GM21528 (cell line): ENCODE results near the gene CELF4.

Experiments
- ATAC-seq: cut with Tn5 transposase; IDR thresholded peaks from one replicate; pipeline ENCODE4 v1.9.1; 2021; ENCODE audit warnings: mild to moderate bottlenecking, moderate library complexity; ENCODE audit not compliant: unreplicated experiment, low FRiP score

The CELF4 gene

GRCh38 chr18:37249895-37250618, 315.5 kb downstream of the CELF4 start:
- no peak for ATAC-seq

GRCh38 chr18:37249171-37249886, 316.3 kb downstream of the CELF4 start:
- no peak for ATAC-seq

GRCh38 chr18:37248281-37248680, 317.3 kb downstream of the CELF4 start:
- ATAC-seq = no peak

- no peak for ATAC-seq
Measured at GRCh38 chr18:37247497-37248161, 318.0 kb downstream of the CELF4 start.

GRCh38 chr18:37246779-37247340, 318.7 kb downstream of the CELF4 start:
- ATAC-seq = no peak

- ATAC-seq = no peak
Measured at GRCh38 chr18:37244618-37245017, 321.0 kb downstream of the CELF4 start.

GRCh38 chr18:37243741-37244140, 321.9 kb downstream of the CELF4 start:
- no peak for ATAC-seq

- ATAC-seq = no peak
Measured at GRCh38 chr18:37242826-37243560, 322.6 kb downstream of the CELF4 start.

GRCh38 chr18:37242091-37242490, 323.5 kb downstream of the CELF4 start:
- no peak for ATAC-seq

- ATAC-seq = no peak
Measured at GRCh38 chr18:37238282-37239108, 327.1 kb downstream of the CELF4 start.

GRCh38 chr18:37235583-37235982, 330.0 kb downstream of the CELF4 start:
- ATAC-seq = no peak

- ATAC-seq = no peak
Measured at GRCh38 chr18:37231251-37231650, 334.3 kb downstream of the CELF4 start.

- ATAC-seq = no peak
Measured at GRCh38 chr18:37230768-37231167, 334.8 kb downstream of the CELF4 start.

- no peak for ATAC-seq
Measured at GRCh38 chr18:37225279-37225678, 340.3 kb downstream of the CELF4 start.

GRCh38 chr18:37222999-37223378, 342.6 kb downstream of the CELF4 start:
- ATAC-seq = no peak

GRCh38 chr18:37222354-37222998, 343.1 kb downstream of the CELF4 start:
- ATAC-seq = no peak

- no peak for ATAC-seq
Measured at GRCh38 chr18:37219257-37219656, 346.3 kb downstream of the CELF4 start.

- no peak for ATAC-seq
Measured at GRCh38 chr18:37218022-37218590, 347.5 kb downstream of the CELF4 start.

- ATAC-seq = no peak
Measured at GRCh38 chr18:37210781-37211180, 354.8 kb downstream of the CELF4 start.
